ENCODE measurements around the gene EML1. TPM values are rescaled to one million over a fixed set of nuclear protein-coding genes. Genes with fewer than 3 reads are reported as not detected.

Gene EML1
- total RNA-seq, 4 donors from 2014 or later: 12.5 to 19.1 (median 16.6) TPM

DNA sequence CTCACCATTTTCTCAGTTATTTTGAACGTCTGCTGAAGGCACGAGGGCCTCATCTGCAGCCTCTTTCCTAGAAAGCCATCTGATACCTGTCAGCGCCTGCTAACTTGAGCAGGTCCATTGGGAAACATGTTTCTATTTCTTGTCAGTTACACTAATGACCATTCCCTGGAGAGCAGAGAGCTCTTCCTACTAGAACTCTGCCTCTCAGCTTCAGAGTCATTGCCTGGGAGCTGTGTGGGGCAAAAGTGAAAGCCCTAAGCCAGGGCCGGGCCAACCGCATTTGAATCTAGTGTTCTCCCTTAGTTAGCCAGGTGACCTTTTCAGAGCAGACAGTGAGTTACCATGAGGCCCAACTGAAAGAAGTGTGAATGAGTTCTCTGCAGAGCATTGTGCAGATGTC lies 135.8 kb downstream of the EML1 start:
- Histone ChIP-seq H3K4me3 (no peak overlapping the region), H3K36me3 (no peaks in the 10 kb centered on the region), H3K4me1 (peaks cover 0 to 6% of the 10 kb centered on the region in 2 donors), H3K27ac (no peak overlapping the region), H3K9me3 (no peaks in the 10 kb centered on the region), H3K27me3 (no peaks in the 10 kb centered on the region)
- TF ChIP-seq, protein P1, sequence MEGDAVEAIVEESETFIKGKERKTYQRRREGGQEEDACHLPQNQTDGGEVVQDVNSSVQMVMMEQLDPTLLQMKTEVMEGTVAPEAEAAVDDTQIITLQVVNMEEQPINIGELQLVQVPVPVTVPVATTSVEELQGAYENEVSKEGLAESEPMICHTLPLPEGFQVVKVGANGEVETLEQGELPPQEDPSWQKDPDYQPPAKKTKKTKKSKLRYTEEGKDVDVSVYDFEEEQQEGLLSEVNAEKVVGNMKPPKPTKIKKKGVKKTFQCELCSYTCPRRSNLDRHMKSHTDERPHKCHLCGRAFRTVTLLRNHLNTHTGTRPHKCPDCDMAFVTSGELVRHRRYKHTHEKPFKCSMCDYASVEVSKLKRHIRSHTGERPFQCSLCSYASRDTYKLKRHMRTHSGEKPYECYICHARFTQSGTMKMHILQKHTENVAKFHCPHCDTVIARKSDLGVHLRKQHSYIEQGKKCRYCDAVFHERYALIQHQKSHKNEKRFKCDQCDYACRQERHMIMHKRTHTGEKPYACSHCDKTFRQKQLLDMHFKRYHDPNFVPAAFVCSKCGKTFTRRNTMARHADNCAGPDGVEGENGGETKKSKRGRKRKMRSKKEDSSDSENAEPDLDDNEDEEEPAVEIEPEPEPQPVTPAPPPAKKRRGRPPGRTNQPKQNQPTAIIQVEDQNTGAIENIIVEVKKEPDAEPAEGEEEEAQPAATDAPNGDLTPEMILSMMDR (IDR thresholded peaks at IDR 0.05 in 4 of 5, conservative IDR thresholded peaks at IDR 0.05 in 1 of 5): no peak
- no peak for TF ChIP-seq POLR2A (IDR thresholded peaks at IDR 0.05)
- intact Hi-C loops (cut with DNase I; ENCODE audit: low total_unique reads) (no loop called here), in situ Hi-C loops (cut with MboI; ENCODE audit: low sequenced_read_pairs in 4 of 4) (no loop called here)
- ATAC-seq (peak; percentile 98 to 100), DNase-seq (peak in 1 of 2 donors; percentile 33)

DNA sequence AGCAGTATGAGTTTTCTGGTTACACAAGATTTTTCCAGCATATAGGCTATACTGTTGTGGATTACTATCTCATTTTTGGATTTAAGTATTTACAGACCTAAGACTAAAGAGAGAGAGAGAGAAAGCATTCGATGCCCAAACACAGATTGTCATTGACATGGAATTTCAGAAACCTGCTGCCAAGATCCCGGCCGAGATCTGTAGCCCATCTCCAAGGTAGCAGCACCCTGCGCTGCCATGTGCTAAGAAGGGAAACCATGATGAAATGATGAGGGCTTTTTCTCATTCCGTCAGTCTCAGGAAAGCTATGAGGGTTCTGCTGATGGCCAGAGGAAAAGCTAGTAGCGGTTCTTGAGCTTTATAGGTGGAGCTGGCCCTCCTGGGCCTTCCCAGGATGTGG lies 136.4 kb downstream of the EML1 start:
- Histone ChIP-seq H3K36me3 (no peaks in the 10 kb centered on the region), H3K4me3 (no peak overlapping the region), H3K9me3 (no peaks in the 10 kb centered on the region), H3K27ac (no peak overlapping the region), H3K4me1 (peaks cover 0 to 6% of the 10 kb centered on the region in 2 donors), H3K27me3 (no peaks in the 10 kb centered on the region)
- DNase-seq (no peak), ATAC-seq (no peak)
- intact Hi-C loops (cut with DNase I; ENCODE audit: low total_unique reads) (no loop called here), in situ Hi-C loops (cut with MboI; ENCODE audit: low sequenced_read_pairs in 4 of 4) (no loop called here)
- TF ChIP-seq, protein P1 (IDR thresholded peaks at IDR 0.05 in 4 of 5, conservative IDR thresholded peaks at IDR 0.05 in 1 of 5): no peak
- no peak for TF ChIP-seq POLR2A (IDR thresholded peaks at IDR 0.05)

DNA sequence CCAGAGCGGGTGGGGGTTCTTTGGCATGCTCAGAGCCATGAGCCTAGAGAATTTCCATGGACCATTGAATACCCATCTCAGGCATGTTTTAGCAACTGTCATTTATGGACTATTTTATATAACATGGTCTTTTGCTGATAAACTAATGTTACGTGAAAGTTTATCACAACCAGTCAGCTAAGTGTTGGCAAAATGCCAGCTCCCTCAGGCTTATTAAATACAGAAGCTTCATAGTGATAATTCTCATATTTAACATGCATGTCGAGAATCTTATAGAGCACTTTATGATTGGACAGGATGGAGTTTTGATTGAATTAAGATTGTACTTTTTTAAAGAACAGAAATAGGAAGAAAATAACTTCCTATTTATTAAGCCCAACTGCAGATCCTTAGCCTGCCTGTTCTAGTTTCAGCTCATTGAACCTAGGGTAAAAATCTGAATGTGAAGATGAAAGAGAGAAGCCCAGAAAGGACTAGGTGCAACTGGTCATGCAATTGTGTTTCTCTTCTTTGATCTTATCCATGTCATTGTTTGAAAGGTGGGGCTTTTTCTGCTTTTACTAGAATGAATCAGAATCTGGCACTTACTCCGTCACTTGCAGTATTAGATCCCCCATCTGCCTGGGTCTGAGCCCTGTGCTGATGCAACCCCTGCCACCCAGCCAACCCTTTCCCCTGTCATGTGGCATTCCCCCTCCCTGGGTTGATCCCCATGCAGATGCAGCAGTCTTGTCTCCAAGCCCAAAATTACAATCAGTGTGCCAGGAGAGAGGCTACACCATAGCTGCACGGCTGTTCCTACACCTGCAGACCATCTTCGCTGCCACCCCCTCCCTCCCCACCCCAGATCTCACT lies 137.4 kb downstream of the EML1 start:
- Histone ChIP-seq H3K36me3 (no peaks in the 10 kb centered on the region), H3K4me1 (peaks cover 0 to 6% of the 10 kb centered on the region in 2 donors), H3K4me3 (no peak overlapping the region), H3K27me3 (no peaks in the 10 kb centered on the region), H3K9me3 (no peaks in the 10 kb centered on the region), H3K27ac (no peak overlapping the region)
- DNase-seq (no peak), ATAC-seq (no peak)
- TF ChIP-seq, protein P1 (IDR thresholded peaks at IDR 0.05 in 4 of 5, conservative IDR thresholded peaks at IDR 0.05 in 1 of 5): no peak
- TF ChIP-seq POLR2A (IDR thresholded peaks at IDR 0.05): no peak
- intact Hi-C loops (cut with DNase I; ENCODE audit: low total_unique reads) (no loop called here), in situ Hi-C loops (cut with MboI; ENCODE audit: low sequenced_read_pairs in 4 of 4) (no loop called here)

DNA sequence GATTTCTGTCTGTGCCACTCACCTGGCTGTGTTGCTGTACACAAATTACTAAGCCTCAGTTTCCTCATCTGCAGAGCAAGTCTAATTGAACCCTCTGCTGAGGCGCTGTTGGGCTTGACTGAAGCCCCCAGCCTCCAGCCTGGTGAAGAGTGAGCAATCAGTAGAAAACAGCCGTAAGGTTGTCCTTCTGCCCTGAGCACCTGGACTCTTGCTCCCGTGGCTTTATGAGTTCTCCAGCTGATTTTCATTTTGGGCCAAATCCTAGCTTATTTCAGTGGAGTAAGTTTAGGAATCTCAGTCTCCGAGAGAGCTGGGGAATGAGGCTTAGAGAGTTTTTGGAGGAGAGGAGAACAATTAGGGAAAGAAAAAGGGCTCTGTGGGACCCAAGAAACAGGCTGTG lies 138.1 kb downstream of the EML1 start:
- intact Hi-C loops (cut with DNase I; ENCODE audit: low total_unique reads): no loop called here
- peaks cover 0 to 6% of the 10 kb centered on the region in 2 donors for H3K4me1 ChIP-seq
- no peaks in the 10 kb centered on the region for H3K36me3 ChIP-seq

More for the DNA sequence above, 138.1 kb downstream of the EML1 start:
- in situ Hi-C loops (cut with MboI; ENCODE audit: low sequenced_read_pairs in 4 of 4): no loop called here
- TF ChIP-seq, protein P1 (IDR thresholded peaks at IDR 0.05 in 4 of 5, conservative IDR thresholded peaks at IDR 0.05 in 1 of 5): no peak
- no peak for TF ChIP-seq POLR2A (IDR thresholded peaks at IDR 0.05)
- no peak for ATAC-seq
- no peak overlapping the region for H3K4me3 ChIP-seq
- no peaks in the 10 kb centered on the region for H3K27me3 ChIP-seq
- H3K27ac ChIP-seq: no peak overlapping the region
- no peak for DNase-seq
- no peaks in the 10 kb centered on the region for H3K9me3 ChIP-seq

Data from gastrocnemius medialis (tissue), 4 donors.